ENCODE data around the gene SSR3.

DNA sequence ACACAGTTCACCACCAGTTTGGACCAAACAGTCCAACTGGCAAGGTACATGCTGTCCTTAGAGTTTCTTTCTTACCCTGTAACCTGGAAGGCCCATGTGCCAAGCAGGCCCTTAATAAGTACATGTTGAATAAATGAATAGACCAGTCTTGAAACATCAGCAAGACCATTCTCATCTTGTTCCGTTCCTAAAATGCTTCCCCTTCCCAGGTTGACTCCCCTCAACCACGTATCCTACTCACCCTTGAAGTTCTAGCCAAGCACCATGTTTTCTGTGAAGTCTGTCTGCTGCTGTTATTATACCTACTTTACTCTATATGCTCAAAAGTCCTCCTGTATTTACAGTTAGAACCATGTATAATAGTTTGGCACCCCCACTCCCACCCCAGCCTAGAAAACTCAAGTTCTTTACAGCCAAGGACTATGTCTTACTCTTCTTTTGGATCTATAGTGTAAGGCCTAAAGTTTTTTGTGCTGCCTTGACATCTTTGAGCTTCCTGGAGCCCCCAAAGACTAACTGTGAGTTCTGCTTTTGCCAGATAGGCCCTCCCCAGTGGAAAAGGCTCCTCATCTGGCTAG is 49.2 kb upstream of the SSR3 start:
- TF ChIP-seq CEBPB (tag; IDR thresholded peaks at IDR 0.05) = no peak
- TF ChIP-seq RAD21 (CRISPR knock-in tag; conservative IDR thresholded peaks at IDR 0.05 in 1 of 2, IDR thresholded peaks at IDR 0.05 in 1 of 2) = no peak
- no peak for TF ChIP-seq SNIP1 (IDR thresholded peaks at IDR 0.05; ENCODE audit: low read depth)
- TF ChIP-seq EZH2 (IDR thresholded peaks at IDR 0.05; ENCODE audit: borderline replicate concordance, low read depth, low read length) = no peak
- no peak for TF ChIP-seq MYC (IDR thresholded peaks at IDR 0.05; ENCODE audit: low read depth, low read length)
- TF ChIP-seq MYC (CRISPR knock-in tag; IDR thresholded peaks at IDR 0.05; ENCODE audit: borderline replicate concordance, low read depth) = no peak
